Sigmoid colon (tissue), 7 donors: ENCODE data around the gene HTR6. TPM values are rescaled to one million over a fixed set of nuclear protein-coding genes. Genes with fewer than 3 reads are reported as not detected.

Experiments used
- DNase-seq: peaks from one replicate; pipeline ENCODE4 v3.0.0-alpha.2; 2019
- H3K27ac ChIP-seq, 4 donors: fragments of 200-600 bp; sonication (generic); one replicate each; pipeline ENCODE4 v1.5.1; 2016 to 2019; ENCODE audit warnings: mild to moderate bottlenecking in 1 of 4
- H3K27me3 ChIP-seq, 3 donors: fragments of 200-600 bp; sonication (generic); one replicate each; pipeline ENCODE4 v1.5.1; 2019; ENCODE audit warnings: mild to moderate bottlenecking in 1 of 3
- H3K36me3 ChIP-seq, 4 donors: fragments of 200-600 bp; sonication (generic); one replicate each; pipeline ENCODE4 v1.5.1; 2016 to 2019
- H3K4me1 ChIP-seq, 4 donors: fragments of 200-600 bp; sonication (generic); one replicate each; pipeline ENCODE4 v1.5.1; 2017 to 2019
- H3K4me3 ChIP-seq, 4 donors: fragments of 200-600 bp; sonication (generic); one replicate each; pipeline ENCODE4 v1.5.1; 2017 to 2019; ENCODE audit warnings: mild to moderate bottlenecking in 2 of 4, moderate library complexity in 1 of 4
- H3K9me3 ChIP-seq, 4 donors: fragments of 200-600 bp in 3 of 4; sonication (generic) in 3 of 4; one replicate each; pipeline versions ENCODE4 v1.5.1 to v1.6.1; 2013 to 2019
- CTCF ChIP-seq, 4 experiments: fragments of 450-650 bp in 3 of 4; fragments of 200-600 bp in 1 of 4; IDR thresholded peaks; one replicate each; pipeline ENCODE4 v1.5.1; 2016 to 2019; ENCODE audit warnings: antibody characterized with exemption in 4 of 4, mild to moderate bottlenecking in 3 of 4, moderate library complexity in 2 of 4
- EP300 ChIP-seq, 4 donors: sonication (generic); formaldehyde crosslinking; IDR thresholded peaks; one replicate each; pipeline ENCODE4 v1.6.1; 2017; ENCODE audit warnings: antibody characterized with exemption in 4 of 4
- POLR2A ChIP-seq, 2 donors: fragments of 450-650 bp; IDR thresholded peaks; one replicate each; pipeline ENCODE4 v1.6.1; 2016; ENCODE audit warnings: antibody characterized with exemption in 2 of 2, mild to moderate bottlenecking in 2 of 2, moderate library complexity in 2 of 2
- POLR2AphosphoS5 ChIP-seq, 4 donors: sonication (generic); formaldehyde crosslinking; IDR thresholded peaks; one replicate each; pipeline ENCODE4 v1.6.1; 2017; ENCODE audit warnings: antibody characterized with exemption in 4 of 4
- WGBS, 2 donors: extraction: QIAGEN DNeasy Blood & Tissue Kit; methylation state at CpG; one replicate each; pipeline ENCODE4 v1.1.7; 2013; 5-methylcytosine and 5-hydroxymethylcytosine counted together
- intact Hi-C: fragments of 100-400 bp; cut with DNase I; formaldehyde crosslinking; loops from one replicate; pipeline ENCODE4 v1.15.1; 2023
- polyA plus RNA-seq, 3 donors: library from polyadenylated mRNA; stranded (reverse); fragments of 200-250 nt; gene quantifications; one replicate each; pipeline ENCODE4 v1.2.3, GENCODE V29; 2013
- total RNA-seq, 4 donors: library from RNA; depleted of rRNA; stranded (reverse); fragments of >200 nt; gene quantifications; one replicate each; pipeline ENCODE4 v1.1.0, GENCODE V29; 2016
- donor health status: healthy with polysubstance abuse.
- donor health status: Bipolar disorder and iron deficiency.
- donor health status: healthy.

HTR6 gene
- total and polyA plus RNA-seq, 7 donors, result 0.15 TPM; not detected in 6

GRCh38 chr1:19640363-19641316 is 24.0 kb upstream of the HTR6 start:
- Histone ChIP-seq H3K27me3 (no peaks in the 10 kb centered on the region), H3K27ac (peak overlapping the region in 1 of 4 donors; percentile 41), H3K9me3 (no peaks in the 10 kb centered on the region), H3K36me3 (no peaks in the 10 kb centered on the region), H3K4me1 (peaks cover 0 to 19% (median 9%) of the 10 kb centered on the region in 4 donors), H3K4me3 (no peak overlapping the region)
- TF ChIP-seq POLR2A (IDR thresholded peaks at IDR 0.05) (no peak), POLR2AphosphoS5 (IDR thresholded peaks at IDR 0.05) (no peak), CTCF (IDR thresholded peaks at IDR 0.05) (no peak), EP300 (IDR thresholded peaks at IDR 0.05) (no peak)
- intact Hi-C loops, result loop anchor here (5.0 kb wide), 1 partner anchor 43 kb away; a partner anchor contains a TSS
- peak; percentile 62 for DNase-seq
- 11 to 43% methylated on average over 14 of the region's 14 CpGs for WGBS, 2 donors

GRCh38 chr1:19643121-19643520 is 21.6 kb upstream of the HTR6 start:
- 11 to 62% methylated on average over 7 of the region's 7 CpGs for WGBS, 2 donors
- no peaks in the 10 kb centered on the region for H3K36me3 ChIP-seq
- DNase-seq, result peak; percentile 70
- H3K4me1 ChIP-seq, result peaks cover 0 to 43% (median 33%) of the 10 kb centered on the region in 4 donors
- no peak for TF ChIP-seq EP300 (IDR thresholded peaks at IDR 0.05)
- TF ChIP-seq POLR2A (IDR thresholded peaks at IDR 0.05), result peak in 1 of 2 donors; percentile 12
- H3K27ac ChIP-seq, result peak overlapping the region; percentile 93 to 94 (median 93)
- no peaks in the 10 kb centered on the region for H3K27me3 ChIP-seq
- no peaks in the 10 kb centered on the region for H3K9me3 ChIP-seq
- H3K4me3 ChIP-seq, result peak overlapping the region; percentile 40 to 89 (median 78)
- intact Hi-C loops, result loop anchor here (5.0 kb wide), 1 partner anchor 46 kb away; a partner anchor contains a TSS

DNA sequence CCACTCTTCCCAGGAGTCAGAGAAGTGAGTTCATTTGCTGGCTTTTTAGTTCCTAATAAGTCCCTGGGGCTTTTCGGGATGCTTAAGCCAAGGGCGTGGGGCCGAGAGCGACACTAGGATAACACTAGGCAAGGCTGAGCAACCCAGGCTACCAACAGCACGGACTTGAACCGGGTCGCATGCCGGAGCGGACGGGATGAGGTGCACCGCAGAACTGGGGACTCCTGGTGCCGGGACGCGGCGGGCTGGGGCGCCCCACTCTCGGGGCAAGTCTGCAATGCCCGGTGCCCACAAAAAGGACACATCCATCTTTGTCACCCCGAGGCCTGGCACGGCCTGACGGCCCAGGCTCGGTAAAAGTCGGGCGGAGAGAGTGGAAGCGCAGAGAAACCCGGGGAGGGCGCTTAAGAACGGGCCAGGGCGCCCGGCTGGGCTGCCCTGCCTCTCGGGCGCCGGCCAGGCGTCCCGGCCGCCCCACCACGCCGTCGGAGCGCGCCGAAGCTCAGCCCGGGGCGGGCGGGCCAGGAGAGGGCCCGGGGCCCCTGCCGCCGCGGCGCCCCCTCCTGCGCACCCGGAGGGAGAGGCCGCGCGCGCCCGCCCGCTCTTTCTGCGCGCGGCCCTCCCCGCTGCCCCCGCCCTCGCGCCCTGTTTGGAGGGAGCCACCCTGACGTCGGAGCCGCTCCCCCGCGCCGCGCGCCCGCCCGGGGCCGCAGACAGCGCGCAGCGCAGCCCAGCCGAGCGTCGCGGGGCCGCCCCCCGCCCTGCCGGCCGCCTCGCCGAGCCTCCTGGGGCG is 20.9 kb upstream of the HTR6 start, which contains the start of gene NBL1:
NBL1 (plus strand) TSS at position 710 of the 793 bp plus-strand sequence. CDS start 10,720 bp downstream, outside the sequence.
- no peaks in the 10 kb centered on the region for H3K36me3 ChIP-seq
- DNase-seq, result peak; percentile 90
- H3K4me3 ChIP-seq, result peak within 1 kb of the TSS; percentile 75 to 89 (median 84)
- H3K9me3 ChIP-seq, result no peaks in the 10 kb centered on the region
- intact Hi-C loops, result loop anchor here (2.0 to 5.0 kb wide), 2 partner anchors 46 to 159 kb away; partner anchors contain the start of gene CAPZB
- peak within 1 kb of the TSS; percentile 93 to 97 (median 94) for H3K27ac ChIP-seq
- H3K27me3 ChIP-seq, result no peaks in the 10 kb centered on the region
- 1 to 2% methylated on average over 90 of the region's 90 CpGs for WGBS, 2 donors
- H3K4me1 ChIP-seq, result peaks cover 0 to 50% (median 39%) of the 10 kb centered on the region in 4 donors
- TF ChIP-seq EP300 (IDR thresholded peaks at IDR 0.05) (no peak), POLR2A (IDR thresholded peaks at IDR 0.05) (no peak), POLR2AphosphoS5 (IDR thresholded peaks at IDR 0.05) (peak in 1 of 4 donors; percentile 10), CTCF (IDR thresholded peaks at IDR 0.05) (no peak)

GRCh38 chr1:19644395-19644680 is 20.3 kb upstream of the HTR6 start:
- Histone ChIP-seq H3K27me3 (no peaks in the 10 kb centered on the region), H3K27ac (peak overlapping the region; percentile 93 to 97 (median 94)), H3K4me1 (peaks cover 0 to 51% (median 41%) of the 10 kb centered on the region in 4 donors), H3K36me3 (no peaks in the 10 kb centered on the region), H3K9me3 (no peaks in the 10 kb centered on the region), H3K4me3 (peak overlapping the region; percentile 75 to 89 (median 84))
- DNase-seq, result no peak
- 1% methylated on average over 51 of the region's 51 CpGs for WGBS, 2 donors
- intact Hi-C loops, result loop anchor here (2.0 to 5.0 kb wide), 2 partner anchors 47 to 160 kb away; partner anchors contain the start of gene CAPZB
- TF ChIP-seq POLR2AphosphoS5 (IDR thresholded peaks at IDR 0.05) (no peak), EP300 (IDR thresholded peaks at IDR 0.05) (no peak), CTCF (IDR thresholded peaks at IDR 0.05) (no peak), POLR2A (IDR thresholded peaks at IDR 0.05) (no peak)
